NCI-H748 treated with DMSO at 0.1 percent for 48 hours (cell line): Measurements from ENCODE around the gene SRD5A1.

Source experiments
- DNase-seq: peaks from one replicate; lab custom pipeline; 2025; lab: John Stamatoyannopoulos, UW

The SRD5A1 gene, protein sequence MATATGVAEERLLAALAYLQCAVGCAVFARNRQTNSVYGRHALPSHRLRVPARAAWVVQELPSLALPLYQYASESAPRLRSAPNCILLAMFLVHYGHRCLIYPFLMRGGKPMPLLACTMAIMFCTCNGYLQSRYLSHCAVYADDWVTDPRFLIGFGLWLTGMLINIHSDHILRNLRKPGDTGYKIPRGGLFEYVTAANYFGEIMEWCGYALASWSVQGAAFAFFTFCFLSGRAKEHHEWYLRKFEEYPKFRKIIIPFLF

DNA sequence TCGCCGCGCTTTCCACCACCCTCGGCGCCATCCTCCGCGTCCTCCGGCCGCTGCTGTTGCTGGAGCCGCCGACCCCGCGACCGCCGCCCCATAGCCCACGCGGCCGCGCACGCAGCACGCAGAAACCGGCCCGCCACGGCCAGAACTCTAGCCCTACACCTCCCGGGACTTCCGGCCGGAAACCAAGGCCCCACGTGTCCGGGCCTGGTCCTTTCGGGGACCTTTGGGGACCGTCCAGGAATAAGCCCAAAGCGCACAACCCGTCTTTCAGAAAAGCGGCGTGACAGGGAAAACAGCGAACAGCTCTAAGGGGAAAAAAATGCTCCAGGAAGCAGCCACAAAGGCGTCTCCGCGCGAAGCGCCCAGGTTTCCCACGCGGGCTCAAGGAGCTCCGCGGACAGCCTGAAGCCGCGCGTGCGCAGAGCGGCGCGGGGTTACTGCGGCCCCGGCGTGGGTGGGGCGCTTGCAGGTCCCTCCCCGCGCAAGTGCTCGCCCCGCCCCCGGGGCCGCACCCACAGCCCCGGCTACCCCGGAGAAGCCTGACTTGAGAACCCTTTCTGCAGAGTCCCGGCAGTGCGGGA lies at the start of gene SRD5A1, which contains the start of gene NSUN2:
Gene SRD5A1 (plus strand): TSS at position 553 of the 581 bp plus-strand sequence. CDS start 137 bp downstream, outside the sequence.
Gene NSUN2 (minus strand): TSS at position 157 of the 581 bp plus-strand sequence. CDS start 65 bp downstream, at position 92.
- DNase-seq: peak; percentile 94

DNA sequence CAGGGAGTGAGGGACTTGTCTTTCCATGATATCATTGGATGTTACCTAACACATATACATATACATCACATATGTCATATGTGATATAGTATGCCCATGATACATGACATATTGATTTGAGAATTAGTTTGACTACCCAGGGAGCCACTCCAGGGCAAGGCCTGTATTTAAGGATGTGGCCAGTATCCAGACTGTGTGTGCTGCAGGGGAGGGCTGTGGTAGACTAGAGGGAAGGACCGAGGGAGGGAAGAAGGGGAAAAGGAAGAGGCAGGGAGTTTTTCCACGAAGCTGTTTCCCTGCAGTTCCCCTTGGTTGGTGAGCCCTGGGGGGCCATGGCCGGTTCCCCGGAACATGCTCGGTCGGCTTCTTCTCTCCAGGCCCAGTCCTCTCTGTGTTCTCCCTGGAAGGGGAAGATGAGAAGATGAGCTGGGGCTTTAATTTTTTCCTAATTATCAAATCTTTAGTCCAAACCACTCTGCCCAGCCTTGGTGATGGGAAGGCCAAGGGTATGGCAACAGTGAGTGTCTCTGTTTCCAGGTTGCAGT lies 49.1 kb upstream of the SRD5A1 start:
- DNase-seq: no peak

DNA sequence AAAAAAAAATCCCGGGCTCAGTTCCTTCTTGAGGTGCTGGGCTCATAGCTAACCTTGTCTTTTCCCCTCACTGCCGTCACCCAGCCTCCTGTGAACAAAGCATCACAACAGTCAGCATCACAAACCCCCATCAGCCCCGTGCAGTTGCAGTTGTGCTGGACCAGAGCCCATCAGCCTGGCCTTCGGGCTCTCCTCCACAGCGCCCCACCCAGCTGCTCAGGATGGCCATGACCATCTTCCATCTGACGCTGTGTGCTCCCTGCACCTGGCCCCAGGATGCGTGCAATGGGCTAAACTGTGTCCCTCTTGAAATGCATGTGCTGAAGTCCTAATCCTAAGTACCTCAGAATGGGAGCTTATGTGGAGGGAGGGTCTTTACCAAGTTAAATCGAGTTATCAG lies 48.5 kb upstream of the SRD5A1 start:
- no peak for DNase-seq

DNA sequence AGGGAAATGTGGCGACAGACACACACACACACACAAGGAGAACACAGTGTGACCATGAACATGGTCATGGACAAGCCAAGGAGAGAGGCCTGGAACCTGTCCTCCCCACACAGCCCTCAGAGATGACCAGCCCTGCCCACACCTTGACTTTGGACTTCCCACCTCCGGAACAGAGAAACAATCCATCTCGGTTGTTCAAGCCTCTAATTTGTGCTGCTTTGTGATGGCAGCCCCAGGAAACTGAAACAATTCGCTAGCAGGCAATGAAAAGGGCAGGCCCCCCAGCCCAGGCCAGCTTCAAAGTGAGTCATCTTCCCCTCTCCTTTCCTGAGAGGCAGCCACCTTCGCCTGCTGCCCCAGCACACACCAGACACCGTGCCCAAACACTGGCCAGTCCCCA lies 48.1 kb upstream of the SRD5A1 start:
- DNase-seq: no peak

DNA sequence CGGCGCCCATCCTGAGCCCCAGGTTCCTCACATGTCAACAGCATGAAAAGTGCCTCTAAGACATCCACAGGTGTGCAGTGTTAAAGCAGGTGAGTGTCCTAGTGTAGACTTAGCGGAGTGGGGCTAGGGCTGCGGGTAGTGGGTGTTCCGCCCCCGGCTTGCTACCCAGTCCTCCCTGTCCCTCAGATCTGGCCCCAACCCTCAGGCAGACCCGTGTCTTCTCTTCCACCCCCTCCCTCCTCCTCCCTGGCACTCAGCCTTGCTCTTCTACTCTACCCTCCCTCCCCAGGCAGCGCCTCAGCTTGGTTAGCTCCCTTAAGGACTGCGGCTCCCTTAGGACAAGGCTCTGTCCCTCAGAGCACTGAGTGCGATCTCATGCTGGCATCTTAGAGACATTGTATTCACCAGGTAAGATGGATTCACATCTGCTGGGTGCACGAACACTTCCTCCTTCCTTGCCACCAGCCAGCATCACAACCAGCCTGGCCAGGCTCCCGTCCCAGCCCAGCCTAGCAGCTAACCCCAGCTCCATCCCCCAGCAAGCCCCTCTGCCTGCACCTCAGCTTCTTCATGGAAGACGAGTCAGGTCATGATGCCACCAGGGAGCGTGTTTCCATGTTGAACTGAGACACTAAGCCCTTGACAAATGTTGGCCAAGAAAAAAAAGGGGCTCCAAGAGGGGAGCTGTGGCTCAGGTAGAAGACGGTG lies 47.1 kb upstream of the SRD5A1 start:
- DNase-seq: no peak

DNA sequence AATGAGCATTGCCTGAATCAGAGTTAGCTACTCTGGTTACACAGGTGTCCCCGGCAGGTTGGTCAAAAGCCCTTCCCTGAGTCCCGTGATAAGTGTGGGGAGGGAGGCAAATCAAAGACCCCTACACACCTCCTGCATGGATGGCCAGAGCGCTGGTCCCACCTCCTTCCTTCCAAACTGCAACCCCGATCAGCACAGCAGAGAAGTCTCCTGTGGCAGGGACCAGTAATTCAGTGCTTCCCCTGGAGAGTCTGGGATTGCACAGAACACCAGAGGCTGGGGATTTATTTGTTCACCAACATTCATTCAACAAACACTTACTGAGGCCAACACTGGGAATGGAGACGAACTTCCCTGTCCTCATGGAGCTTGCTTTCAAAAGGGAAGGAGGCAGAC lies 46.6 kb upstream of the SRD5A1 start:
- DNase-seq: no peak

DNA sequence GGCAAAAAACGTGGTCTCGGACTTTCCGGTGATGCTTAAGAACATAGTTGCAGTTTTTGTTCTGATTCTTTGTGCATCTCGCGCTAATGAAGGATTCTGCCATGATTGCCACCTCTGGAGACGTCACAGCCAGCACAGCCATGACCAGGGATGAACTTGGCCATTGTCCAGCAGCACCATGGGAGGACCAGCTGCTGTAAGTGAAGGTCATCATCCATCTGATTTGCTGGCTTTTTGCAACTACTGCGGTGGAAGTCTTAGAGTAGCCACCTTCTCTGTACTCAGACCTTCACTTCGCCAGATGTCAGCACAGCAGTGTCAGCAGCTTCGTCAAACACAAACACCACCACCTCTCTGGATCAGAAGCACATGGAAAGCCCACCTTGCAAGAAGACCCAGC lies 46.1 kb upstream of the SRD5A1 start:
- no peak for DNase-seq

DNA sequence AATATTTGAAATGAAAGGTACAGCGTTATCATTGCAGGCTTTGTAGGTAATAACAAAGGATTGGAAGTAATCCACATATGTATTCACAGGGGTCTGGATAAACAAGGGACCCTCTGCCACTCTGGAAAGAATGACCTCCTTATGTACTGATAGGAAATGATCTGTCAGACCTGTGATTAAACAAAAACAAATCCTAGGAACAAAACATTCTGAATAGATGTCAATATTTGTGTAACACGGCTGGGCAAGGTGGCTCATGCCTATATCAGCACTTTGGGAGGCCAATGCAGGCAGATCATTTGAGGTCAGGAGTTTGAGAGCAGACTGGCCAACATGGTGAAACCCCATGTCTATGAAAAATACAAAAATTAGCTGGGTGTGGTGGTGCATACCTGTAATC lies 42.7 kb upstream of the SRD5A1 start:
- DNase-seq: peak; percentile 79

DNA sequence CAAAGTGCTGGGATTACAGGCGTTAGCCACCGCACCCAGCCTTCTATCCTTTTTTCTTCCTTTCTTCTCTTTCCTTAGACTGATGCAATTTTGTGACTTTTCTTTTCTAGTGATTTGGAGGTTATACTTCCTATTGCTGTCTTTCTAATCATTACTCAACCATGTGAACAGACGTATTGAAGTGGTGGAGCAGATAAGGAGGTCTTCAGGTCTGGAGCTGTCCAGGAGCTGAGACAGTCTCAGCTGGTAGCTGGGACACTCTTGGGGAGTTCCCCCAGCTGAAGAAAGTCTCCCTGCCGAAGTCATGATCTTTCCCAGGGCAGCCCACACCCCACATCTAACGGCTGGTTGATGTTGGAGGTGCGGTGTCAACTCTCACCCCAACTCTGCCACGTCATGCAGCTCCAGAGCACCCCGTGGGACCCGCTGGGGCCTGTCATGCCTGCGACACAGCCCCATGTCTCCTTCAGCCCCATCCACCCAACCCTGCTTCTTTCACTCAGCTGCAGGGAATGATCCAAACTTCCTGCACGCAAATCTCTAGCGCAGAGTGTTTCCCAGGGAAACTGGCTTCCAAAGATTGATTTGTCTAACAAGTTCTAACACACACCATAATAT lies 41.5 kb upstream of the SRD5A1 start:
- DNase-seq: no peak

DNA sequence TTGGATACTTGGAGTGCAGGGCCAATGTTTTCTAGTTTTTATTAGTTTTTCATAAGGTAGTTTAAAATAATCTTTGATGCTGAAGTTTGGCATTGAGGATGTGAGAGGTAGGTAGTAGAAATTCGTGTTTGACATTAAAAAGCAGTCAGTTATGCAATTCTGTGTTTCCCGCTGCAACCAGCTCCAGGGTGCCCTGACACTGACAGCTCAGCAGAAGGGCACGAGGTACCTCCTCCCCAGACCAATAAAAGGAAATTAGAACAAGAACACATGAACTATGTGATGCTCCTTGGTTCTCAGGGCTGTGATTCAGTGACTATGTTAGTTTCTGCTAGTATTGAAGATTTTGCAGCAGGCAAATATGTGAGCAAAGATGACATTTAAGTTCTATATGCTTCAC lies 40.6 kb upstream of the SRD5A1 start:
- no peak for DNase-seq

DNA sequence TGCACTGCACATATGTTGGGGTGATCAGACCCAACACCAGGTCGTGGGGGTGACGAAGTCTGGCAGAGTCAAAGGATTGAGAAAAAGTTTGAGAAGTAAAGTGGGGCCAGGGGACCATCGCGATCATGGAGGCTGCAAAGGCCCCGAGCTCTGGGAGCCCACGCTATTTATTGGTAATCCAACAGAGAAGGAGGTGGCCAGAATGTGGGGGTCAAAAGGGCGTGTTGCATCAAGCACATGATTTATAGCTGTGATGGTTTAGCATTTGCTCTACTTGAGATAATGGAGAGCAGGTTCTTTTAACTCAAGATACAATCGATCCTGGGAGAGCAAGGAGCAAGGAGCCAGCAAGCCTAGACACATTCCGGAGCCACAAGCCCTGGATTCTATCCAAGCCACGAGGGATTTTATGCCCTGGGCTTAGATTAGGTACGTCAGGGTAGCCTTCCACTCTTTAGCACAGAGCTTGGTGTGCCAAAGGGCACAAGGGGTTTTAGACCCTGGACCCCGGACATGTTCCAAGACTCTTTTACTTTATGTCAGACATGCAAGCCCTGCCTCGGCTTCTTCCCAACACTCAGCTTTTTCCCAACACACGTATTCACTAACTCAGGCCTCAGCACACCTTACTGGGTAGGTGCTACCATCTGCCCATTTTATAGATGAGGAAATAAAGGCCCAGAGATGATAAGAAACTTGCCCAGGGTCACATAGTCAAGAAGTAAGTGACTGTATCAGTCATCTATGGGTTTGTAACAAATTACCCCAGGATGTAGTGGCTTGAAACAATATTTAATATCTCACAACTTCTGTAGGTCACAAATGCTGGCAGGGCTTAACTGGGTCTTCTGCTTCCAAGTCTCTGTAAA lies 39.9 kb upstream of the SRD5A1 start:
- no peak for DNase-seq

DNA sequence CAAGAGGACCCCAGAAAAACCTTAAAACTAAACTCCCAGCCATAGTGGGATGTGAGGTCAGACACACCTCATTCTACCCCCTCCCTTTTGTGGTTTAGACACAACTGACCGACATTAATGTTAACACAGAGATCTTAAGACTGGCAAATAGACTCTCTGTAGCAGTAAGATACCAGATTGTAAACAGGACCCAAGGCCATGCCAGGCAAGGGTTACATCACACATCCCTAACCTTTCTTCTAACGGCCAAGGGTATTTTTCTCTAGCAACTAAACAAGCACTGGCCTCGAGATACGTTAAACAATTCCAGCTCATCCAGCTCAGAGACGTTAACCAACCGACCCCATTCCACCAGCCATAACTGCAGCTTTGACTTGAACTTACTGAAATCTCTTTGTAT lies 39.2 kb upstream of the SRD5A1 start:
- DNase-seq: no peak

DNA sequence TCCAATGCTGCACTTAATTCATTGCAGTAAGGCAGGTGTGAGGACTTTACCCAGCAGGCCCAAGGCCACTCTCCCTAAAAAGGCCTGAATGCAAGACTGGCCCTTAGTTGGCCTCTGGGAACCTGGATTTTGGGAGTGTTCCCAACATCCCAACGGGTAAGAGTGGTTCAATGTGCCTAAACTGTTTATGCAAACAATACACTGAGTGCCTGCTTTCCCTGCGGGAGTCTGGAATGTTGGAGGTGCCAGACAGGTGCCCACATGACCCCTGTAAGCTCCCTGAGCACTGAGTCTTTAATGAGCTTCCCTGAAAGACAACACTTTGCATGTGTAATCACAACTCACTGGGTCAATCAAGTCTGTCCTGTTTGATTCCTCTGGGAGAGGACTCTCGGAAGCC lies 37.8 kb upstream of the SRD5A1 start:
- no peak for DNase-seq

DNA sequence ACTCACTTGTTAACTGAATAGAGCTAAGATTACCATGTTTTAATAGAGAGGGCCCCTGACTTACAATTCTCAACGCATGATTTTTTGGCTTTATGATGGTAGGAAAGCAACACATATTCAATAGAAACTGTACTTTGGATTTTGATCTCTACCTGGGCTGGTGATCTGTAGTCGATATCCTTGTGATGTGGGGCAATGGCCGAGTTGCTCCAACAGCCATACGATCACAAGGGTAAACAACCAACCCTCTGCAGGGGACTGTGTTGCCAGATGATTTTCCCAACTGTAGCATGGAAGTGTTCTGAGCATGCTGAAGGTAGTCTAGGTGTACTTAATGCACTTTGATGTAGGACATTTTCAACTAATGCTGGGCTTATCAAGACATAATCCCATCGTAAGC lies 36.9 kb upstream of the SRD5A1 start:
- no peak for DNase-seq

DNA sequence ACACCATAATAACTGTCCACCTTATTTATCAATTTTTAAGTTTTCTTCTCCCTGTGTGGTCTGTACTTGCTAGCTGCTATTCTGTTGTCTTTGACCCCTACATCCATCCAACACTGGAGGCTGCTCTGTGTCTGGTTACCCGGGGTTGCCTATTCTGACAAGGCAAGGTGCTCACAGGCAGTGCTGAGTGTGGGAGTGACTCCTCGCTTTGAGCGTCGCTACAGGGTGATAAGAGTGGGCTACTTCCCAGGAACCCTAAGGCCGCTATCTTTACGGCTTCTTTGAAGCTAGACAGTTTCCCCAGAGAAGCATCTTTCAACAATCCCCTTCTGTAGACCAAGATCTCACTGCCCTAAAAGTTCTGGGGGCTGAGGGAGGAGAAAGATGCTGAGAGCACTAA lies 35.7 kb upstream of the SRD5A1 start:
- no peak for DNase-seq

DNA sequence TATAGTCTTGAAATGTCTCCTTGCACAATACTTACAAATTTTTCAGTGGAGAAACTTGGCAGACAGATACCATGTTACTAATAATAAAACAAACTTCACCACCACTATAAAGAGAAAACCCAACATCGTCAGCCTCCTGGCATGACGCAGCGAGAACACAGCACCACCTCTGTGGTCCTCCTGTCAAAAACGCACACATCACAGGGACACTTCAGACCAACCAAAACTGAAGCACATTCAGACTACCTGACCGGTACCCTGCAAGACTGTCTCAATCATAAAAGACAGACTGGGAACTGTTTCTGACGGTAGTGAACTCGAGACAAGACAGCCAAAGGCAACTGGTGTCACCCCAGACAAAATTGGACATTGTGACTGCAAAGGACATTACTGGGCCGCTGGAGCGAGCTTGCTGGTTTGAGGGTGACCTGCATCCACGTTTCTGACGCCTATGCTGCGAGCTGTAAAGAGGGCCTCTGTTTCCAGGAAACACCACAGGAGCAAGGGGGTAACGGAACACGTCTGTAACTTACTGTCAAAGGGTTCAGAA lies 34.8 kb upstream of the SRD5A1 start:
- no peak for DNase-seq

DNA sequence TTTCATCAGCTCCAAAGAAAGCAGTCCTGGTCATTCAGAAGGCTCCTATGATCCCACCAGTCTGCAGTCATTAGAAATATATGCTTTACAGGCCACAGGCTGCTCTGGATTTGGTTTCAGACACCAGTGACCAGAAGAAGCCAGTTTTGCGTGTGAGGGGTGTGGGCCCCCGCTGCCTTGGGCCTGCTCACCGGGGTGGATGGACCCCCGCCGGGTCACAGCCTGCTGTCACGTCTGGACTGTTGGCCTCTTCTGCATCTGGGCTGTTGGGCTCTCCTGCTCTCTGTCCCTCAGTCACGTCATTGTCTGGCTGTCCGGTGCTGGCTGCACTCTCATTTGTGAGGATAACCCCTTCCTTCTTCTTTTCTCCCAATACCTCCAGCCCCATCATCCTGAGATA lies 33.5 kb upstream of the SRD5A1 start:
- DNase-seq: no peak

DNA sequence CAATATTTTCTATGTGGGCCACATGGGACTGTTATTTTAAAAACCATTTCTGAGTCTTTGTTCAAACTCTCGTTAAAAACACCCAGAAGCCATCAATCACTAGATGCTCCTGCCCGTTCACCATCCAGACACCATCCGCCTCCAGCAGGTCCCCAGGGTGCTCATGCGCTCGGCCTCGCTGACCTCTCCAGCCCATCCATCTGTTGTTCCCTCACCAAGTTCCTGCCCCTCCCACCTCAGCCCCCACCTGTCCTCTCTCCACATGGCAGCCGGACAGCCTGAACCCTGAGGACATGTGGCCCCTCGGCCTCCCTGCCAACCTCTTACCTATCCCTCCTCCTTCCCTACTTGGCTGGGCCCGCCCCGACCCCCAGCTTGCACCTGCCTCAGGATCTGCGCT lies 32.0 kb upstream of the SRD5A1 start:
- no peak for DNase-seq

DNA sequence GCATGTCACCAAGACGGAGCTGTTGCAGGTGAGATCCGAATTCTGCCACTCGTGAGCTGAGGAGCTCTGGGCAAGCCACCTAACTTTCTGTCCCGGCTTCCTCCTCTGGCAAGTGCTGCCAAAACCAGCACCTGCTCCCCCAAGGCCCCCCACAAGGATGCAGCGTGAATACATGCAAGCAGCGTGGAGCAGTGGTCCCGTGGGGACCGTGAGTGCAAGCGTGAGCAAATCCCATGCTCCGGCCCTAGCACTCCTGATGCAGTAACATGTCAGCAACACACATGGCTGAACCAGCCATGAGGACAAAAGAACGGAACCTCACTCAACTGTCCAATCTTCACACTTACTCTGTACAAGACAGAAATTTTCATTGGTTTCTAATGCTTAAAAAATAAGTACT lies 31.4 kb upstream of the SRD5A1 start:
- DNase-seq: no peak

DNA sequence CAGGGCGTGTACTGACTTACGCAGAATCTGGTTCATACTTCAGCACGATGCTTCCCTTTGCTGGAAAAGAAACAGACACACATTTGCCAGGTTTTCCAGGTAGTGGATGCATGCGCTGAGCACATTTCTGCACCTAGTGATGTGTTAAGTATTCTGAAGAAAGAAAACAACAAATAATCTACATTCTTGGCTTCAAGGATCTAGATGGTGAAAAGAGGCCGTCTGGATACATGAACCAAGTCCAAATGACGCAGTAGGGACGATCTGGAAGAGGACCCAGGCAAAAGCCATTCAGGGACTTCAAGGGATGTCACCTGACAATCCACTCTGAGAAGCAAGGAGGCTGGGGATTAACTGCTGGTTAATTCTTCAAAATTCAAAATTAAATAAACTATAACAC lies 30.8 kb upstream of the SRD5A1 start:
- no peak for DNase-seq

DNA sequence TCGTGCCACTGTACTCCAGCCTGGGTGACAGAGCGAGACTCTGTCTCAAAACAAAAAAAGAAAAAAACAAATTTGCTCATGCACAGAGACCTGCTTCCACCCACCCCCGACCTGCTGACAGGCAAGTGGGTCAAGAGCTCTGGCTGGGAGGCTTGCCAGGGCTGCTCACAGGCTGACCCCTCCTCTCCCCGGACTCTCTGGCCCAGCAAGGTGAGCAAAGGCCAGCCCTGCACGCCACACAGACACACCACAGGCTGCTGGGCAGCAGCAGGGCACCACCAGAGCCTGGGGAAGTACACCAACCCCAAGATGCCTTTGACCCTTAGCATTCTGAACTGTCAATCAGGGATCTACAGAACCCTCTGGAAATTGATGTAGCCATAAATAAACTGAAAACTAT lies 29.6 kb upstream of the SRD5A1 start:
- no peak for DNase-seq
